ENCODE data around the gene WRAP73. TPM values are rescaled to one million over a fixed set of nuclear protein-coding genes. Genes with fewer than 3 reads are reported as not detected.

Gene WRAP73
- total RNA-seq, 3 donors from 2014 or later, result 19.2 to 26.3 (median 21.0) TPM

GRCh38 chr1:3594706-3595377 is 55.1 kb downstream of the WRAP73 start:
- intact Hi-C loops (cut with DNase I, micrococcal nuclease), result no loop called here
- no peak for ATAC-seq
- H3K4me1 ChIP-seq (ENCODE audit: low read depth), result peaks cover 7% of the 10 kb centered on the region

GRCh38 chr1:3593745-3594144 is 56.2 kb downstream of the WRAP73 start:
- no peaks in the 10 kb centered on the region for H3K36me3 ChIP-seq (ENCODE audit: low read depth)
- TF ChIP-seq, protein P1, sequence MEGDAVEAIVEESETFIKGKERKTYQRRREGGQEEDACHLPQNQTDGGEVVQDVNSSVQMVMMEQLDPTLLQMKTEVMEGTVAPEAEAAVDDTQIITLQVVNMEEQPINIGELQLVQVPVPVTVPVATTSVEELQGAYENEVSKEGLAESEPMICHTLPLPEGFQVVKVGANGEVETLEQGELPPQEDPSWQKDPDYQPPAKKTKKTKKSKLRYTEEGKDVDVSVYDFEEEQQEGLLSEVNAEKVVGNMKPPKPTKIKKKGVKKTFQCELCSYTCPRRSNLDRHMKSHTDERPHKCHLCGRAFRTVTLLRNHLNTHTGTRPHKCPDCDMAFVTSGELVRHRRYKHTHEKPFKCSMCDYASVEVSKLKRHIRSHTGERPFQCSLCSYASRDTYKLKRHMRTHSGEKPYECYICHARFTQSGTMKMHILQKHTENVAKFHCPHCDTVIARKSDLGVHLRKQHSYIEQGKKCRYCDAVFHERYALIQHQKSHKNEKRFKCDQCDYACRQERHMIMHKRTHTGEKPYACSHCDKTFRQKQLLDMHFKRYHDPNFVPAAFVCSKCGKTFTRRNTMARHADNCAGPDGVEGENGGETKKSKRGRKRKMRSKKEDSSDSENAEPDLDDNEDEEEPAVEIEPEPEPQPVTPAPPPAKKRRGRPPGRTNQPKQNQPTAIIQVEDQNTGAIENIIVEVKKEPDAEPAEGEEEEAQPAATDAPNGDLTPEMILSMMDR (IDR thresholded peaks at IDR 0.05), result no peak
- intact Hi-C loops (cut with DNase I, micrococcal nuclease), result no loop called here
- no peaks in the 10 kb centered on the region for H3K9me3 ChIP-seq
- DNase-seq, result no peak
- peaks cover 7% of the 10 kb centered on the region for H3K4me1 ChIP-seq (ENCODE audit: low read depth)
- no peak for ATAC-seq
- no peak overlapping the region for H3K4me3 ChIP-seq

More at GRCh38 chr1:3594706-3595377, 55.1 kb downstream of the WRAP73 start:
- Histone ChIP-seq H3K4me3 (no peak overlapping the region), H3K36me3 (ENCODE audit: low read depth) (no peaks in the 10 kb centered on the region), H3K9me3 (no peaks in the 10 kb centered on the region)
- no peak for DNase-seq
- TF ChIP-seq, protein P1 (IDR thresholded peaks at IDR 0.05), result no peak

- no peaks in the 10 kb centered on the region for H3K36me3 ChIP-seq (ENCODE audit: low read depth)
- TF ChIP-seq, protein P1 (IDR thresholded peaks at IDR 0.05), result no peak
- no peak overlapping the region for H3K4me3 ChIP-seq
- H3K4me1 ChIP-seq (ENCODE audit: low read depth), result peaks cover 7% of the 10 kb centered on the region
- ATAC-seq, result no peak
- H3K9me3 ChIP-seq, result no peaks in the 10 kb centered on the region
- intact Hi-C loops (cut with DNase I, micrococcal nuclease), result no loop called here
- DNase-seq, result no peak
These were observed 56.6 kb downstream of the WRAP73 start for GRCh38 chr1:3593334-3593733.

GRCh38 chr1:3590951-3591865 is 58.7 kb downstream of the WRAP73 start:
- no peaks in the 10 kb centered on the region for H3K36me3 ChIP-seq (ENCODE audit: low read depth)
- ATAC-seq (no peak), DNase-seq (no peak)
- no peaks in the 10 kb centered on the region for H3K9me3 ChIP-seq
- H3K4me1 ChIP-seq (ENCODE audit: low read depth), result no peaks in the 10 kb centered on the region
- TF ChIP-seq, protein P1 (IDR thresholded peaks at IDR 0.05), result no peak
- no peak overlapping the region for H3K4me3 ChIP-seq
- intact Hi-C loops (cut with DNase I, micrococcal nuclease), result no loop called here

DNA sequence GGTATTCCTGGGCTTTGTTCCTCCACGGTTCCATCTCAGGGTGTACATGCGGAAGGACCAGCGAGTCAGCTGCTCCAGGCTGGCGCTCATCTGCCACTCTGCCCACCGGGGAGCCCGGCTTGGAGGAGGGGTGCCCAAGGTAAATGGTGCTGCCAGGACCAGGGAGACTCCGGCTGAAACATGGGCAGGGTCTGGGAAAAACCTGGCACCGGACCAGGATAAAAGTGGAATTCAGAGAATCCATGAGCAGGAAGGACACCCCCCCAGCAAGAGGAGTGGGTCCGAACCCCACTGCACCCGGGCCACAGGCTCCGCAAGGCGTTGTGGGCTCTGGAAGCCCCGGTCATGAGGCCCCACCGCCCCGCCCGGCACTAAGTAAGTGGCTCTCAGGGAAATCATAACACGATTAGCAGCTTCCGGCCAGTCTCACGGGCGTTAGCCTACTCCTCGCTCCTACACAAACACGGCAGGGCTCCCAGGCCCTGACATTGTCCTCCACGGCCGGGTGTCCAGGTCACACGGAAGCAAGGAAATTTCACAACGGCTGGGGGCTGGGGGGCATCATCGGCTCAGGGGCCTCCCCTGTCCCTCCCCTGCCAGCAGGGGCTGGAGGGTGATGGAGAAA is 59.7 kb downstream of the WRAP73 start:
- Histone ChIP-seq H3K4me3 (no peak overlapping the region), H3K4me1 (ENCODE audit: low read depth) (no peaks in the 10 kb centered on the region), H3K9me3 (no peaks in the 10 kb centered on the region), H3K36me3 (ENCODE audit: low read depth) (no peaks in the 10 kb centered on the region)
- DNase-seq, result no peak
- TF ChIP-seq, protein P1 (IDR thresholded peaks at IDR 0.05), result no peak
- no peak for ATAC-seq
- intact Hi-C loops (cut with DNase I, micrococcal nuclease), result no loop called here
